Fibroblast of skin of right quadriceps (primary cell): ENCODE measurements around the gene IGSF10.

ENCODE experiments used
- DNase-seq: peaks from one replicate; pipeline ENCODE4 v3.0.0-alpha.2; 2013

The IGSF10 gene

DNA sequence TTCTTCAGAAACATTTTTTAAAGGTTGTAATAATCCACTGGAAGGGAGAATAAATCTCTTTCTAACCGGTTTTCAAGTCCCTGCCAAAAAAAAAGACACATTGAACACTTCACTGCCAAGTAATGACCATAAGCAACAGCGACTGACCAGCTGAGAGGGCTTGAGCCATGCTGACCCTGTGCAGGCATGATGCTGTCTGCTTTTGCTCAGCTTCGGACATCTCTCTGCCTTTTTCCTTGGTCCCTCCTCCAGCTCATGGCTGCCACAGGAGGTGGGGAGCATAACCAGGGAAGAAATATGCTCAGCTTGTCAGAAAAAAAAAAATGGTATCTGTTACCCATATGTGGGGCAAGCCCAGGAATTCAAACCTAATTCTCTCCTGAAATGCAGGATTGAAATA, 1.5 kb downstream of the IGSF10 start:
- no peak for DNase-seq

DNA sequence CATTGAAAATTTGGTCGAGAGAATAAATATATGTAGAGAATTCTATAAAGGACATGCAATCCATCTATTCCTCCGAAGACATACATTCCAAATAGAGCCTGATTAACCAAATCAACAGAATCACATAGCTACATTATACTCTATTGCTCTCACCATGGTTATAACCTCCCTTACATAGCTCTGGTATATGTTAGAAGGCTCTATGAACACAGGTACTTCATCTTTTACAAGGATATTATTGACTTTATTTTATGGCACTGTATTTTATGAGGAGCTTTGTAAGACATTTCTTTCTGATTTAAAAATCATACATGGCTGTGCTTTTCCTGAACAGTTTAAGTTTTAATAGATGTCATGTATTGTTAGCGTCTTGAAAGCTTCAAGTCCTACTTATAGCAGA, 4.8 kb downstream of the IGSF10 start:
- DNase-seq, result no peak

DNA sequence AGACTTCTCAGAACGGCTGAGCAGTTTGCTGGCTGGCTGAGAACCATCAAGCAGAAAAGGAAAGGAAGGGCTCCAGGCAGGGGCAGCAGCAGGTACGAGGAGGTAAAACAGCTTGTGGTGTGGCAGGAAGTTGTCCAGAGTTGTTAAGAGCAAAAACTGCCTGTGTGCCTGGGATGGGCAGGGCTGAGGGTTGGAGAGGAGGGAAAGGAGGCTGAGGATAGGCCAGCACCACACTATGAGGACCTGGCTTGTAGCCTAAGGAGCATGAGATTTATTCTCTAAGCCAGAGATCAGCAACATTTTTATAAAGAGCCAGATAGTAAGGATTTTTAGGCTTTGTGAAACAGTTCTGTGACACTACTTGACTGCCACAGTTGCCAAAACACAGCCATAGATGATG, 8.0 kb downstream of the IGSF10 start:
- no peak for DNase-seq

DNA sequence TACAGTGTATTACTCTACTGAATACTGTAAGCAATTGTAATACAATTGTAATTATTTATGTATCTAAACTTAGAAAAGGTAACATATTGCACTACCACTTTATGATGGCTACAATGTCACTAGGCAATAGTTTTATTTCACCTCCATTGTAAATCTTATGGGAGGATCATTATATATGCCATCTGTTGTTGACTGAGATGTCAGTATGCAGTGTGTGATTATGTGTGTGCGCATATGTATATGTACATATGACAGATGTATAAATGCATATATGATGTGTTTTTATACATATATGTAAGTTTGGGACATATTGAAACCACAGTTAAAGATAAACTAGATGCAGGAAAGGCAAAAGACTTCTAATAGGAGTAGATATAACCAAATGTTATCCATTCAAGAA, 8.5 kb downstream of the IGSF10 start:
- DNase-seq, result no peak

DNA sequence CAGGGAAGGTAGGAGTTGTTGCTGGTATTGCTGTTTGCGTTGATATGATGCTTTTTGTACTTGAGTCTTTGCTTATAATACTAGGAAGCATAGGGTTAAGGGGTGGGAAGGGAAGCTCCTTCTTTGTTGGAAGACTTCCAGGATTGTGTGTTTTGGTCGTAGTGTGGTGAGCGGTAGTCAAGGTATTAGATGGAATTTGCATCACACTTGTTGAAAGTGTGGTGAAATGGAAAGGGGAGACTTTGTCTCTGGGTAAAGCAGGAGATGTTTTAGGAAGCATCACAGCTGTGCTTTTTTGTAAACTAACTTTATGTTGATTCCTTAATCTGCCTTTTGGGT, 14.9 kb downstream of the IGSF10 start:
- DNase-seq, result no peak

DNA sequence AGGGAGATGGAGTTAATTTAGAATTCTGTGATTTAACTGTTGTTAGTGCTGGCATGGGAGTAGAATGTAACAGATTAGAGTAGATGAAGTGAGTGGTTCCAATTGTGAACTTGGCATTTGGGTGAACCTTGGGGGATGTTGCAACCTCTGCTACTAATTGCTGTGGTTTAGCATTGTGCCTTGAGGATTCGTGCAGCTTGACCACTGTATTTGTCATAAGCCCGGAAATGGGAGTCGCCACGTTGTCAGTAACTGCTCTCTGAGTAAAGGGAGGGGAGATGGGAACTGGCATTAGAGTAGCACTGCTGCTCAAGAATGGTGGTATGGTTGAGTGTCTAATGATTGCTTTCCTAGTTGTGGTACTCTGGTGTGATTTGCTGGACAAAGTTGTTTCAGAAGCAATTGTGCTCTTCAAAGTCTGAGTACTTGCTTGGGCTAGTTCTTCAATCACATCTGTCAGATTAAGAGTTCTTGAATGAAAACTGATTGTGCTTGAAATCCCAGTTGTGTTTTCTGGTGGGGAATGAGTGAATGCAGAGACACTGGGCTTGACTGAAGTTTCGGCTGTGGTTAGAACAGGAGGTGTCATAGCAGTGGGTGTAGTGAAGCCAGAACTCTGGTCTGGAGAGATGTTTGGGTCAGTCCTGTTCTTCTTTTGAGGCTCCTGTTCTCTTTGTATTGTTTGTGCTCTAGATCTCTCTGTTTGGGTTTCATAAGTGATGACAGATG, 15.4 kb downstream of the IGSF10 start:
- peak; percentile 81 for DNase-seq

DNA sequence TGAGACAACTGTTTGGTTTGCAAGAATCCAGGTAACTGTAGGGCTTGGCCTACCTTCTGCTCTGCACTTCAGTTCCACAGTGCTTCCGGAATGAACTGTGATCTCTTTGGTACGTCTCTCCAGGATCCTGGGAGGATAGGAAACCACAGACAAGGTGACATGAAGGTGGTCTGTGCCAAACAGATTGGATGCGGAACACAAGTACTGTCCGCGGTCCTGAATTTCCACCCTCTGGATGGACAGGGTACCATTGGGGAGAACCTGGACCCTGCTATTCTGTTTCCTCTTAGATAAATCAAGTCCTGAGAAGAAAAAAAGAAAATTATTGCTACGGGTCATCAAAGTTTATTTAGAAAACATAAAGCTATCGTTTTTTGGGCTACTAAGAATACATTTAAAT, 17.3 kb downstream of the IGSF10 start:
- no peak for DNase-seq

DNA sequence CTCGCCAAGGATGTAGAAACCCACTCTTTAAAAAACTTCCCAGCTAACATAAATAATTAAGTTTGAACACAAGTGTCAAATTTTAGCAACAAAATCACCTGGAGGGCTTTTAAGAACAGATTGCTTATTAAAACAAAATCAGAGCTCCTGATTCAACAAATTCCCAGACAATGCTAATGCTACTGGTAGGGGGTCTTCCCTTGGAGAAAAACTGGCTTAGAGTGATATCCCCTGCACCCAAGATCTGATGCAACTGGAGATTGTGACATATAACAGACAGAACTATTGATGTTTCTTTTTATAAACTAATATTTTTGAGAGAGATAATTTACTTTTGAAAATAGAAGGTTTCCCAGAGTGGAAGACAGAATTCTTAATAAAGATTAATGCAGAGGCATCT, 19.9 kb downstream of the IGSF10 start:
- DNase-seq, result no peak

DNA sequence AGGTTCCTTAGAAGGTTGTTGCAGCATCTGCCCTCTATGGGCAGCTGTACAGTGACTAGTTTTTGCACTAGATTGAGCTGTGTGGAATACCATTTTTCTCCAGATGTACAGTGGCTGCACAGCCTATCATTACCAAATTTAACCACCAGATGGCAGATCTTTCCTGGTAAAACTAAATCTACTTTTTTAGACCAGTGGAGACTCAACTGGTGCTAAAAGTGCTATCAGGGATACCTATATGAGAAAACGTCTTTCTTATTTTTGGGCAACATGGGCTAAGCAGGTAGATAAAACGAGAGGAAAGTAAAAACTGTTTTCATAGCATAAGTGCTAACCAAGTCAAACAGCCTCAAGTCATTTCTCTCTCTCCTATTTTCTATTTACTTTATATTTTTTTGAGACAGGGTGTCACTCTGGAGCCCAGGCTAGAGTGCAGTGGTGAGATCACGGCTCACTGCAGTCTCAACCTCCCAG, 21.2 kb downstream of the IGSF10 start:
- DNase-seq, result peak; percentile 78

DNA sequence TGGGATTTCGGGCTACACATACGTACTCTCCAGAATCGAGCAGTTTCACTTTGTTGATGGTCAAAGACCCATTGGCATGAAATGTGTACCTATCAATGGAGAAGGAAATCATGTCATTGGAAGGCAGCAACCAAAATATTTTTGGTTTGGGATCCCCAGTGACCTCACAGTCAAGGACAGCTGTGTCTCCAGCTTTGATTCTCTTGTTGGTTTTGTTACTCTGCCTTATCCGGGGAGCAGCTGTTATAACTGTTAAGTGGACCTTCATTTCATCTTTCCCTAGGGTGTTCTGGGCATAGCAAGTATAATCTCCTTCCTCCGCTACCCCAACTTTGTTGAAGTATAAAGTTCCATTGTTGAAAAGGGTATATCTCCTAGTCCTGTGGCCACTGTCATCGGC, 23.0 kb downstream of the IGSF10 start:
- no peak for DNase-seq

DNA sequence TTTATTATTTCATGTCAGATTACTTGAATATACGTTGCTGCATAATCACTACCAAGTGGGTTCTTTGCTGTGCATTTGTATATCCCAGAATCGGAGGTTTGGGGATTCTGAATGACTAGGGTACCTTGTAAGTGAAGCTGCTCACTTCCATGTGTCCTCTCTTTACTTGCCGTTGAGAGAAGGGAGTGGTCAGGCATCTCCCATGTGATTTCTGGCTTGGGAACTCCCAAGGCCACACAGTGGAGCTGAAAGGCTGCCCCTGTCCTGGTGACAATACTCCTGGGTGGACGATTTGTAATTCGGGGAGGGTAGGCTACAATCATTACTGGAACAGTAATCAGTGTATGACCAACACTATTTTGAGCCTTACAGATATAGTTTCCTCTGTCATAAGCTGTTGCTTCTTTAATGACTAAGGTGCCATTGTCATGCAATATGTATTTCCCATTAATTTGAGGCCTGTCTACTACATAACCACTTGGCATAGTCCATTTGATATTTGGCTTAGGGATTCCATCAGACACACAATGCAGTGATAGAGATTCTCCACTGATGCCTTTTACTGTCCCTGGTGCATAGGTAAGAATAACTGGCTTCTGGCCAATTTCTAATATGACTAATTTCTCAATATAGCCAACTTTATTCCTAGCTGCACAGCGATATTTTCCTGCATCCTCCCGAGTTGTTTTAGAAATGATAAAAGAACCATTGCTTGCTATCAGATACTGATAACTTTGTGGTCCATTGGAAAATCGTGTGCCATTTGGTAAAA, 24.0 kb downstream of the IGSF10 start:
- DNase-seq, result no peak

DNA sequence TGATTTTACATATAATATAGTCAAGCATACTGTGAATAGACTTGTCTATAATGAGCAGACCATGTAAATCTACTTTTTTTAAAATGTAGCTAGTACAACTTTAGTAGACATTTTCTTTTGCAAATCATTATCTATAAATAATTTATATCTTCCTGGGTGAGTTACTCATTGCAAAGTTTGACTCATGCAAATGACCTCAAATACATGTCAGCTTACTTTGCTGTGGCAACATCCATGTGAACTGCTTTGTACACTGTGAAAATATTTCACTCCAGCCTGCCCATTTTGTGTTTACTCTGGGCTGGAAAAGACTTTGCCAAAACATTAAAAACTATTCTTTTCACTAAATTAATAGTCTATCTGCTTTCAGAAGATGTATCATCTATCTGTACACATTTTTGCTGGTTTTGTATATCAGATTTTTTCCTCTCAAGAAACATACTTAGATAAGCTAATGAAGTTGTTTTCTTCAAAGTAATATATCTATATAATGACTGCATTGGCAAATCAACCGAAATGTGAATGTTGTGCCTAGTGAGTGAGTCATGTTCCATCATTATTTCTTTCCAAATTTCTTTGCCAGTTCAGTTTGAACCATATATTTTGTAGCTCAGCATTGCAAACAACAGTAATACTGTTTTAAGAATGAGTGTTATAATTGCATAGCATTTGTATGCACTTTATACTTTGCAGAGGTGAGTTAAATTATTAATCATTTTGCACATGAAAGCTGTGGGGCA, 26.5 kb downstream of the IGSF10 start:
- DNase-seq, result peak; percentile 91

DNA sequence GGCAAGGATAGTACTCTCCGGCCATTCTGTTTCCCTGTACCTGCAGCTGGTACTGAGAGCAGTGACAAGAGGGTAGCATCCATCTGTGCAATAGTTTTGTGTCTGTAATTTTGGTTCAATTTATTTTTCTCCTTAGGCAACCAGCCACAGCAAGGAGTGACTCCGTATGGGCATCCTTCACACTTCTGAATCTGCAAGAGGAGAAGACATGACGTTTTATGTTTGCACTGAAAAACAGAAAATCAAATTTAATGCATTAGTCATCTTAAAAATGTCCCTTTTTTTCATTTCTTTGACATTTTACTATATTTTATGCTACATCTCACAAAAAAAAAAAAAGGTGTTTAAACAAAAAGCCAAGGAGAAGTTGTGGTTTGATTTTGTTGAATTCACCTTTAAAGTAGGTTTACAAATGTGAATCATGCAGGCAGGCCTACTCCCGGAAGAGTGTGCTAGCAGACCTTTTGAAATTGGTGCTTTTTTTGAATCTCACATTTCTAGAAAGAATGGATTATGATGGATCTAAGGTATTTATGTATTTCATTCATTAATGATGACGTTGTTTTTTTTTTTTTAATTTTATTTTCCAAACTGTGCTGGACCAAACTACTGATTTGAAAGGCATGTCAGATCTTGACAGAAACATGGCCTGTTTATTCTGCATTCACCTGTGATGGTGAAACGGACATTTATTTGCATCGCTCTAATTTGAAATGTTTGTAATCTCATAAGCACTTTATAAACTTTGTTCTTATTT, 28.1 kb downstream of the IGSF10 start:
- no peak for DNase-seq

DNA sequence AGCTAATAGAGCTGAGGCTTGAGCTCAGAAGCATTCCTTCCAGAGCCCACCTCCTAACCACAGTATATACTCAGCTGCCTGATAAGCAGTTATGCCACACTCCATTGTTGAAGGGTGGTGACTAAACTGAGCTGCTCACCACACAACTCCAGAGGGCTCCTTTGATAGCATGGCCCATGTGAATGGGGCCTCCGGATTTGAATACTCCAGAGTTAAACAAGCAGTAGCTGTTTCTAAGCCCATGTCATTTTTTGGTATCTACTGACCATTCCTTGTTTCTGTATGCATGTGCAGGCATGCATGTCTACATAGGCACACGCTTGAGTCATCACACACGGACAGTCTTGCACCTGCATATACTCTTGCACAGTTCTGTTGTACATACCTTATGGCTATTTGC, 28.9 kb downstream of the IGSF10 start:
- DNase-seq, result peak; percentile 65

DNA sequence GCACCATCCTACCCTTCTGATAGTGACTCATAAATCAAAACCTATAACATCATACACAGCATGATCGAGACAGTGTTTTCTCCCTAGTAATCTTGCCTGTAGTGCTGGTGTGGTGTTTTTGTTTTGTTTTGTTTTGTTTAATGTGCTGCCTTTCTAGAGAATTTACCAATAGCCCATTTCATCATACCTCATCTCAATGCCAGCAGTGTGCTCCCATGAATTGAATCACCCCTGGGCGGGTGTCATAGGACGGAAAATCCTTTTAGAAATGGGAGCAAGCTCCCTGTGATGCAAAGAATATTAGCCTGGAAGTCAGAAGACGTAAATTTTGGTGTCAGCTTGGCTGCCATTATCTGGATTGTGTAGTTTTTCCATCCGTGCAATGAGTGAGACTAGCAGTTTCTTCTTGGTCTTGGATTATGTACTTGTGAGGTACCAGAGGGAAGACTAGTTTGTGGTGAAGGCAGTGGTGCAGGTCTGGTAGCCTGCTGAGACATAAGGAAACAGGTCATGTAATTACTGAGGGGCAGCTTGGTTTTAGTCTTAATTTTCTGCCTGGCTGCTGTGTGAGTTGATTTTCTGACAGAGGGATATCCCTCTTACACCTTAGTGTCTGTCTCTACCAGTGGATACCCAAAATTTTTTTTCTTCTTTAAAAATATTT, 29.9 kb downstream of the IGSF10 start:
- no peak for DNase-seq

DNA sequence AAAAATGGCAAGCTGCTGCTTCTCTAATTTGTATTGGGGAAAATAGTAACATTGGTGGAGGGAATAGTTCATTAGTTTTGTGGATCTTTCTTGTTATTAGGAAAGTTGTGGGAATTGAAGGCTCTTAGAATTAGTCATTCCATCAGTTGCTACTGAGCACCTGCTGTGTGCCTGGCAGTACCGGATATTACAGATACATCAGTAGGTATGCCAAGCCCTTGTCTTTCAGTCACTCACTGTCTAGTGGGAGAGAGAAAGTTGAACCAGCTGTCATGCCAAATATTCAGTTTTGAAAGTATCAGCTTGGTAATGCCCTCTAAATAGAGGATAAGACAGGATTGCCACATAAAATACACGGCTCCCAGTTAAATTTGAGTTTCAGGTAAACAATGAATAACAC, 32.5 kb downstream of the IGSF10 start:
- no peak for DNase-seq

DNA sequence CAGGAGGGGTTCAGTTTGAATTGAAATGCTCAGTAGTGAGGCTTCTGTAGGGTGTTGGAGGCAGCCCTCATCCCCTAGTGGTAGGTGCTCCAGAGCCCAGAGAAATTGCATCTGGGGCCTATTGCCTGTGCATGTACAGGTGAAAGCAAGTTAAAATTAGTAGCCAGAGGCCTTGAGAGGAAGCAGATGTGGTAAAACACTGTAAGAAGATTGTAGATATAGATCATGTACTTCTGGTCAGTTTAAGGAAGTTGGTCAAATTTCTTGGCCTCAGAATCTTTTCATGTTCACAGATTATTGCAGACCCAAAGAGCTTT, 34.6 kb downstream of the IGSF10 start:
- DNase-seq, result no peak

DNA sequence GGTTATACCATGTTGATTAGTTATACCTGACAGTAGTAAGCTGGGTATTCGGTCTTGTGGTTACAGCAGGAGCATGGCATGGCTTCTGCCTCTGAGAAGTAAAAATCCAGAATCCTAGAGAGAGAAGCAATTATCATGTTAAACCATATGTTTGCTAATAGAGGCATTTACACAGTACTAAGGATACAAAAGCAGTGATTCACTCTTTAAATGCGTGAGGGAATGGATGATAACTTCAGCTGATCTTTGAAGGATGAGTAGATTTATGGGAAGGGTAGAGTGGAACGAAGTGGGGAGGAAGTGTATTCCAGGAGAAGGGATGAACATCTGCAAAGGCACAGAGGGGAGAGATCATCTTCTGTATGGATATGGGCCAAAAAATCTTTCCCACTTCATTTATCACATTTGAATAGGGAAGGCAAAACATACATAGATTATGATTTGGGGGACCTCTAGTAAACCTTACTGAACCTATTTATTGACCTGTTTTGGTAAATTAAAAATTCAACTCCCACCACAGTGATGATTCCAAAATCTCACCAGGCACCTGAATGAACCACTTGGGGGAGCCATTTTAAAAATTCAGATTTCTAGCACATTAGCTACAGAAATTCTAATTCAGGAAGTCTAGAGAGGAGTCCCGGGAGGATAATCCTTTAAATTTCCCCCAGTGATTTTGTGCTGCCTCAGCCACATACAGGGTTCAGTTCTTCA, 35.1 kb downstream of the IGSF10 start:
- peak; percentile 78 for DNase-seq

DNA sequence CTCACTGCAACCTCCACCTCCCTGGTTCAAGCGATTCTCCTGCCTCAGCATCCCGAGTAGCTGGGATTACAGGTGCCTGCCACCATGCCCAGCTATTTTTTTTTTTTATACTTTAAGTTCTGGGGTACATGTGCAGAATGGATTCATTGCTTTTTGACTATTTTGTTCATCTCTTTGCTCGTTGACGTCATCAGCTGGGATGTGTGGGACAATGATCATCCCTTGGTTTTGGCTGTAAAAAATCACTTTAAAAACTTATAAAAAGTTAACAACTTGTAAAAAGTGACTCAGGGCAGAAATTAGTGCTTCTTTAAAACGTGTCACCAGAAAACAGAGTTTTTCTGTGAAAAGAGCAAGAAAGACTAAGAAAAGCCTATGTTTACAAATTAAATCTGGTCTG, 37.8 kb downstream of the IGSF10 start:
- DNase-seq, result no peak

DNA sequence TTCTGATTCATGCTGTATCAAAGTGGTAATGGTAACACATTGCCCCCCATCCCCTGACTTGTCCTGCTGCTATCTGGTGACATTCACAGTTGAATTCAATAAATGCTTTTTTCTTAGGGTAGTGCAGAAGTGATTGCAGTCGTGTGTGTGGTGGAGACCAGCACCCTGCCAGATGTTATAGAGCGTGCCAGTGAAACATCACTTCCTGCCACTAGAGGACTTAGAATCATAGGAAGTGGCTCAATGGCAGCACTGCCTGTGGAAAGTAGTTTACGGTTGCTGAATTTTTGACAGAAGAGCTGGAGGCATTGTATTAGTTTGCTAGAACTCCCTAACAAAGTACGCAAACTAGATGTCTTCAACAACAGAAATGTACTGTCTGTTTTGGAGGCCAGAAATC, 38.9 kb downstream of the IGSF10 start:
- no peak for DNase-seq

DNA sequence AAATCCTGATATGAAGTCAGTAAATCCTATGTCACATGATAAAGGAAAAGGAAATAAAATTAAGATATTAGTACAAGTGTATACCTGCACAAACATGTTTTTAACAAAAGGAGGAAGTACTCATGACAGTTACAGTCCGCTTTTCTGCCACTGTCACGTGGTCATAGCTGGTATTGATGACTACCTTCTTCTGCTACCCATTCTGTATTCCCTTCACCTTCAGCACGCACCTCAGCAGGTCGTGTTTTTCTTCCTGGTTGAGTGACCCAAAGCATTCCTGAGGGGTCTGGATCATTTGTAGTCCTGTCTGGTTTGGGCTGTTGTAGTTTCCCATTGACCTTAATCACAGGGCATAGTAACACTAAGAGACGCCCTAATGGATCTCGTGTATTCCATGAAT, 41.1 kb downstream of the IGSF10 start:
- DNase-seq, result no peak

DNA sequence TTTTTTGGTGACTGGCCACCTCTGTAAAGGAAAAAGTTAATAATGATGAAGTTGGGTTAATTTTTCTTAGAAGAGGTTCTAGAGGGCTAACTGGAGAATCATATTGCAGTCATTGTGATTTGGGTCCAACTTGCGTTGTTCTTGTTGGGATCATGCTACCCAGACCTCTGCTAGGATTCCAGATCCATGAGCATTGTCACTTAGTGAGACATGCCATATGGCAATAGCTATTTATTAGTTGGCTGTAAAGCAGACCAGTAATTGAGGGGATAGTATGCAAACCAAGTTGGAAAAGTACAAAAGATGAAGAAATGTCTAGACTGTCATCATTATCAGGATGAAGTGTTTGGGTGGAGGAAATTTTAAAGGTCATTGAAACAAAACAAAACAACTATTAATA, 45.6 kb downstream of the IGSF10 start:
- no peak for DNase-seq
